K562 (cell line): ENCODE results near the gene PSG1. TPM values are rescaled to one million over a fixed set of nuclear protein-coding genes. Genes with fewer than 3 reads are reported as not detected.

Experiments used
- ATAC-seq: fragments of 200-7000 bp; cut with Tn5 transposase; 3 replicates; pipeline ENCODE4 v1.9.1; 2020; ENCODE audit warnings: moderate library complexity
- Bru-seq: library from RNA; stranded (reverse); fragments of 400-500 nt; gene quantifications from one replicate; lab custom pipeline; 2021; lab: Mats Ljungman, UMichigan
- BruChase-seq, 2 experiments: library from RNA; stranded (reverse); fragments of 400-500 nt; gene quantifications; one replicate each; lab custom pipeline; 2021; lab: Mats Ljungman, UMichigan
- BruUV-seq: library from RNA; stranded (reverse); fragments of 400-500 nt; replicated peaks from 2 replicates; lab custom pipeline; 2021; lab: Mats Ljungman, UMichigan
- CTCF ChIA-PET: fragments of 300-600 bp; formaldehyde crosslinking; extraction: SDS; loops from one replicate; lab custom pipeline; 2021; ENCODE audit warnings: low intra/inter-chr PET ratio; lab: Yijun Ruan, JAX
- POLR2A ChIA-PET: fragments of 300-600, 350-650 bp; sonication (Branson Sonifier 250); formaldehyde crosslinking; extraction: SDS; loops from one replicate; lab custom pipeline; 2021; ENCODE audit warnings: antibody characterized with exemption, inconsistent platforms; lab: Yijun Ruan, JAX
- DNase-seq, 4 experiments: peaks; one replicate each; pipeline versions ENCODE4 v3.0.0 to v3.0.0-alpha.2; 2011 to 2018; ENCODE audit warnings: low spot score in 3 of 4, mixed read lengths in 3 of 4; ENCODE audit errors: extremely low read depth in 1 of 4
- FAIRE-seq: peaks from 2 replicates; lab custom pipeline; 2011; peaks lifted over from hg19 to GRCh38; lab: Jason Lieb, UNC
- H2AFZ ChIP-seq: 2 replicates; pipeline ENCODE4 v1.6.0; 2011; ENCODE audit warnings: low read depth, low read length, control low read depth, inconsistent platforms
- H3K27ac ChIP-seq: fragments of 200-600 bp; 3 replicates; pipeline ENCODE4 v1.8.0; 2011; ENCODE audit warnings: low read depth, mild to moderate bottlenecking, control low read depth, inconsistent platforms, low read length, moderate library complexity, mixed read lengths; ENCODE audit errors: extremely low read depth
- H3K27me3 ChIP-seq, 2 experiments: fragments of 300-600 bp in 1 of 2; 2 replicates in 1 of 2; 3 replicates in 1 of 2; pipeline versions ENCODE4 v1.6.0 to v1.8.0; 2011; ENCODE audit warnings: inconsistent platforms in 2 of 2, low read length in 2 of 2, mild to moderate bottlenecking in 1 of 2, mixed read lengths in 1 of 2, moderate library complexity in 1 of 2; ENCODE audit not compliant: control insufficient read depth in 2 of 2, insufficient read depth in 2 of 2
- H3K36me3 ChIP-seq: fragments of 300-600 bp; 3 replicates; pipeline ENCODE4 v1.8.0; 2011; ENCODE audit warnings: mild to moderate bottlenecking, low read length, inconsistent platforms; ENCODE audit not compliant: control insufficient read depth, insufficient read depth
- H3K4me1 ChIP-seq, 2 experiments: fragments of 200-600 bp in 1 of 2; replicated peaks in 1 of 2; 2 replicates in 1 of 2; 3 replicates in 1 of 2; pipeline versions ENCODE4 v1.5.1 to v1.8.0; 2011; ENCODE audit warnings: inconsistent platforms in 2 of 2, low read length in 2 of 2, mild to moderate bottlenecking in 1 of 2, mixed read lengths in 1 of 2, moderate library complexity in 1 of 2; ENCODE audit not compliant: control insufficient read depth in 2 of 2, insufficient read depth in 2 of 2
- H3K4me2 ChIP-seq: 2 replicates; pipeline ENCODE4 v1.6.1; 2011; ENCODE audit warnings: low read length, control low read depth, inconsistent platforms, mixed read lengths; ENCODE audit not compliant: insufficient read depth
- H3K4me3 ChIP-seq: fragments of 200-600 bp; sonication (generic), shearing (Covaris generic); 2 replicates; pipeline ENCODE4 v1.5.1; 2016; ENCODE audit warnings: control low read depth, inconsistent platforms
- H3K79me2 ChIP-seq: fragments of 200-600 bp; 3 replicates; pipeline ENCODE4 v1.8.0; 2011; ENCODE audit warnings: low read length, inconsistent platforms; ENCODE audit not compliant: control insufficient read depth, insufficient read depth
- H3K9ac ChIP-seq, 2 experiments: 2 replicates each; pipeline versions ENCODE4 v1.6.0 to v1.6.1; 2011; ENCODE audit warnings: low read depth in 2 of 2, low read length in 2 of 2, control low read depth in 1 of 2, inconsistent platforms in 1 of 2, mild to moderate bottlenecking in 1 of 2, mixed read lengths in 1 of 2; ENCODE audit not compliant: insufficient read depth in 1 of 2
- H3K9me1 ChIP-seq: one replicate; pipeline ENCODE4 v1.6.0; 2011; ENCODE audit warnings: inconsistent platforms, mild to moderate bottlenecking, low read length, moderate library complexity; ENCODE audit not compliant: control insufficient read depth, insufficient read depth
- H3K9me3 ChIP-seq: replicated peaks from 2 replicates; pipeline ENCODE4 v1.5.1; 2011; ENCODE audit warnings: low read depth, low read length, inconsistent platforms; ENCODE audit not compliant: control insufficient read depth, insufficient read depth
- H4K20me1 ChIP-seq: replicated peaks from 2 replicates; pipeline ENCODE4 v1.6.1; 2011; ENCODE audit warnings: low read length, inconsistent platforms, mixed read lengths; ENCODE audit not compliant: control insufficient read depth, insufficient read depth
- CHD4 ChIP-seq: fragments of 200-600 bp; sonication (generic); IDR thresholded peaks from 3 replicates; pipeline ENCODE4 v1.6.1; 2012; ENCODE audit warnings: low read depth, mild to moderate bottlenecking, mixed read lengths, low read length, inconsistent platforms; ENCODE audit not compliant: insufficient read depth, insufficient replicate concordance, poor library complexity, severe bottlenecking
- EHMT2 ChIP-seq: fragments of 450-650 bp; IDR thresholded peaks from 2 replicates; pipeline ENCODE4 v1.6.1; 2018; ENCODE audit warnings: antibody characterized with exemption
- LARP7 ChIP-seq: fragments of 450-650 bp; IDR thresholded peaks from 2 replicates; pipeline ENCODE4 v1.6.1; 2016
- NR3C1 ChIP-seq: sonication (generic); formaldehyde crosslinking; IDR thresholded peaks from 2 replicates; pipeline ENCODE4 v1.8.1; 2022; ENCODE audit warnings: missing genetic modification reagents
- PRMT5 ChIP-seq: sonication (generic); formaldehyde crosslinking; IDR thresholded peaks from 2 replicates; pipeline ENCODE4 v1.5.0; 2020; ENCODE audit warnings: missing genetic modification reagents
- PTTG1 ChIP-seq: fragments of 450-650 bp; IDR thresholded peaks from 2 replicates; pipeline ENCODE4 v1.6.1; 2016; ENCODE audit warnings: low read depth, mild to moderate bottlenecking, missing genetic modification characterization, missing compliant biosample characterization
- SIRT6 ChIP-seq: IDR thresholded peaks from one replicate; pipeline ENCODE4 v1.6.1; 2012; ENCODE audit warnings: low read depth, mild to moderate bottlenecking, control low read depth, inconsistent platforms, low read length, moderate library complexity
- SLC30A9 ChIP-seq: fragments of 250-450 bp; sonication (Bioruptor Pico); IDR thresholded peaks from 2 replicates; pipeline ENCODE4 v1.8.0; 2022; ENCODE audit warnings: mild to moderate bottlenecking, moderate library complexity
- SREBF1 ChIP-seq: fragments of 150-350 bp; IDR thresholded peaks from 2 replicates; pipeline ENCODE4 v1.6.1; 2014; ENCODE audit warnings: antibody characterized with exemption, low read depth, low read length, borderline replicate concordance
- SRSF3 ChIP-seq: fragments of 200-400 bp; formaldehyde crosslinking; IDR thresholded peaks from 2 replicates; pipeline ENCODE4 v1.6.1; 2016; ENCODE audit warnings: mild to moderate bottlenecking, low read length, moderate library complexity; ENCODE audit not compliant: insufficient read depth
- TOE1 ChIP-seq, 2 experiments: fragments of 450-650 bp in 1 of 2; sonication (generic) in 1 of 2; formaldehyde crosslinking in 1 of 2; IDR thresholded peaks; 2 replicates each; pipeline versions ENCODE4 v1.7.1 to v1.8.0; 2016 to 2022; ENCODE audit warnings: borderline replicate concordance in 2 of 2, mild to moderate bottlenecking in 2 of 2, antibody characterized with exemption in 1 of 2, inconsistent platforms in 1 of 2, low read depth in 1 of 2, missing genetic modification reagents in 1 of 2, moderate library complexity in 1 of 2
- ZNF23 ChIP-seq: fragments of 250-450 bp; sonication (Bioruptor Pico); IDR thresholded peaks from 2 replicates; pipeline ENCODE4 v1.4.0; 2020; ENCODE audit warnings: mild to moderate bottlenecking
- ZNF282 ChIP-seq: sonication (generic); formaldehyde crosslinking; IDR thresholded peaks from 2 replicates; pipeline ENCODE4 v1.8.1; 2023; ENCODE audit warnings: missing genetic modification reagents
- ZNF311 ChIP-seq: fragments of 250-450 bp; sonication (Bioruptor Pico); IDR thresholded peaks from 2 replicates; pipeline ENCODE4 v1.4.0; 2020; ENCODE audit warnings: mild to moderate bottlenecking, moderate library complexity
- WGBS: fragments of 100-300 bp; shearing (Covaris generic); methylation state at CpG from one replicate; pipeline ENCODE4 v1.1.6; 2016; ENCODE audit warnings: low coverage, mixed read lengths; ENCODE audit not compliant: insufficient coverage; ENCODE audit errors: missing lambda C conversion rate; 5-methylcytosine and 5-hydroxymethylcytosine counted together
- in situ Hi-C: fragments of 300-500 bp; cut with MboI; formaldehyde crosslinking; loops from 4 replicates; pipeline ENCODE4 v1.15.0; 2018; ENCODE audit warnings: inconsistent platforms, mixed read lengths
- intact Hi-C: fragments of 100-400 bp; cut with micrococcal nuclease; formaldehyde crosslinking; loops from 2 replicates; pipeline ENCODE4 v1.14.2; 2022
- long read RNA-seq, 3 experiments: library from polyadenylated mRNA in 2 of 3; library from RNA in 1 of 3; unstranded in 2 of 3; stranded (forward) in 1 of 3; transcript quantifications; one replicate each; pipeline ENCODE4 v2.0.0, GENCODE V29; 2019 to 2022
- polyA minus RNA-seq, 3 experiments: library from RNA; depleted of rRNA, polyadenylated mRNA; stranded (reverse); fragments of >200 nt; gene quantifications; 2 replicates each; pipeline ENCODE4 v1.2.3, GENCODE V29; 2011
- polyA plus RNA-seq, 8 experiments: library from polyadenylated mRNA; depleted of rRNA in 4 of 8; stranded (reverse) in 5 of 8; unstranded in 3 of 8; fragments of >200 nt; fragmentation: Nextera tagmentation in 2 of 8; fragmentation: Illumina TruSeq in 1 of 8; extraction: Ambion mirVana in 2 of 8; extraction: Trizol in 1 of 8; gene quantifications; 2 replicates each; pipeline versions ENCODE4 v1.2.1 to v1.2.3, GENCODE V29; 2011 to 2014; ENCODE audit warnings: inconsistent platforms in 1 of 8, missing spikeins in 1 of 8
- total RNA-seq, 7 experiments: library from RNA; depleted of rRNA in 6 of 7; stranded (reverse); fragments of >200 nt in 6 of 7; fragmentation: Illumina TruSeq in 2 of 7; extraction: Trizol in 2 of 7; gene quantifications; 2 replicates each; pipeline versions ENCODE4 v1.2.1 to v1.2.3, GENCODE V29; 2011 to 2021; ENCODE audit warnings: low replicate concordance in 1 of 7
- TF ChIP-seq, protein P1 (sequence below): fragments of 250-450 bp; sonication (Bioruptor Pico); IDR thresholded peaks from 2 replicates; pipeline ENCODE4 v1.4.0; 2020

Gene PSG1
- total RNA-seq (2011; cell fraction: chromatin; rRNA removed; ENCODE audit: low replicate concordance) = not detected in 2 replicates
- total RNA-seq (2011; cell fraction: nucleolus; rRNA removed) = not detected in 2 replicates
- not detected in 2 replicates for total RNA-seq (2011; cell fraction: nucleoplasm; rRNA removed)
- total RNA-seq (2014; rRNA removed) = not detected in 2 replicates
- total RNA-seq (2014; rRNA removed; fragmentation: Illumina TruSeq; extraction: Trizol) = not detected in 2 replicates
- not detected in 2 replicates for total RNA-seq (2015; rRNA removed; fragmentation: Illumina TruSeq; extraction: Trizol)
- not detected in 2 replicates for total RNA-seq (2021)
- not detected in 2 replicates for polyA plus RNA-seq (2011; rRNA removed)
- not detected in 2 replicates for polyA plus RNA-seq (2011; cell fraction: cytosol; rRNA removed)
- not detected in 2 replicates for polyA plus RNA-seq (2011; cell fraction: nucleus; rRNA removed)
- polyA plus RNA-seq (2012) = not detected in 2 replicates
- not detected in 2 replicates for polyA plus RNA-seq (2014; fragmentation: Illumina TruSeq; extraction: Trizol)
- polyA plus RNA-seq (2014; fragmentation: Nextera tagmentation; extraction: Ambion mirVana) = not detected
- polyA plus RNA-seq (2014; rRNA removed) = not detected in 2 replicates
- not detected in 2 replicates for polyA minus RNA-seq (2011; rRNA and poly(A)+ RNA removed)
- not detected in 2 replicates for polyA minus RNA-seq (2011; cell fraction: cytosol; rRNA and poly(A)+ RNA removed)
- not detected in 2 replicates for polyA minus RNA-seq (2011; cell fraction: nucleus; rRNA and poly(A)+ RNA removed)
- Bru-seq, nascent RNA = not detected
- BruChase-seq, experiment 1, labeled RNA remaining after a 2-hour chase = not detected
- not detected for BruChase-seq, experiment 2, labeled RNA remaining after a 6-hour chase
- long read RNA-seq, experiment 1 = 0 reads
- long read RNA-seq, experiment 2 = 0 reads
- long read RNA-seq, experiment 3 = 0 reads

DNA sequence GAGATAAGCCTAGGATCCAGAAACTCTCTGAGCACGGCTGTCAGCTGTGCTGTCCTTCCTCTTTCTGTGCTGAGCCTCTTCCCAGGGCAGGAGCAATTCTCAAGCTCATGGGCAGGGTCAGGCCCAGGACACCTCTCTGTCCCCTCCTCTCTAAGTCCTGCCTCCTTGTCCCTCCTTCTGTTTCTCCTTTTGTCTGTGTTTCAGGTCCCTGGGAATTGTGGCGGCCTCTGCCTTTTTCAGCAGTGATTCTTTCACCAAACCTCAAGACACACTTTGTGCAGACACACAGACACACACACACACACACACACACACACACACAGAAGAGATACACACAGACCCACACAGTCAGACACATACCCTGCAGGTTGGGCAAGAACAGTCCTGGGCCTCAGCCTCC, at the start of gene PSG1:
Gene PSG1 (minus strand): TSS at position 101 of the 400 bp plus-strand sequence. CDS start 132 bp downstream, outside the sequence.
- Histone ChIP-seq H3K36me3 (no peaks in the 10 kb centered on the region), H3K9me3 (no peaks in the 10 kb centered on the region), H3K4me3 (no peak within 1 kb of the TSS), H3K4me2 (no peak within 1 kb of the TSS), H3K27ac (no peak within 1 kb of the TSS), H3K9me1 (no peaks in the 10 kb centered on the region), H3K9ac (no peak within 1 kb of the TSS), H3K27me3 (no peaks in the 10 kb centered on the region), H3K79me2 (no peaks in the 10 kb centered on the region), H2AFZ (no peak within 1 kb of the TSS), H3K4me1 (no peaks in the 10 kb centered on the region), H4K20me1 (no peaks in the 10 kb centered on the region)
- ChIA-PET CTCF (no interaction called here), POLR2A (no interaction called here)
- BruUV-seq = no TSS peak
- no peak for DNase-seq
- no peak for ATAC-seq
- FAIRE-seq = no peak
- WGBS = 0% methylated on average over 1 of the region's 2 CpGs
- intact Hi-C loops = loop anchor here (10.0 kb wide), 1 partner anchor 85 kb away; no protein-coding TSS in a partner anchor
- in situ Hi-C loops = no loop called here
- no peak for TF ChIP-seq SRSF3
- TF ChIP-seq SREBF1 = no peak
- TF ChIP-seq LARP7 = no peak
- TF ChIP-seq SLC30A9 (CRISPR knock-in tag) = no peak
- no peak for TF ChIP-seq ZNF311 (CRISPR knock-in tag)
- TF ChIP-seq, protein P1, sequence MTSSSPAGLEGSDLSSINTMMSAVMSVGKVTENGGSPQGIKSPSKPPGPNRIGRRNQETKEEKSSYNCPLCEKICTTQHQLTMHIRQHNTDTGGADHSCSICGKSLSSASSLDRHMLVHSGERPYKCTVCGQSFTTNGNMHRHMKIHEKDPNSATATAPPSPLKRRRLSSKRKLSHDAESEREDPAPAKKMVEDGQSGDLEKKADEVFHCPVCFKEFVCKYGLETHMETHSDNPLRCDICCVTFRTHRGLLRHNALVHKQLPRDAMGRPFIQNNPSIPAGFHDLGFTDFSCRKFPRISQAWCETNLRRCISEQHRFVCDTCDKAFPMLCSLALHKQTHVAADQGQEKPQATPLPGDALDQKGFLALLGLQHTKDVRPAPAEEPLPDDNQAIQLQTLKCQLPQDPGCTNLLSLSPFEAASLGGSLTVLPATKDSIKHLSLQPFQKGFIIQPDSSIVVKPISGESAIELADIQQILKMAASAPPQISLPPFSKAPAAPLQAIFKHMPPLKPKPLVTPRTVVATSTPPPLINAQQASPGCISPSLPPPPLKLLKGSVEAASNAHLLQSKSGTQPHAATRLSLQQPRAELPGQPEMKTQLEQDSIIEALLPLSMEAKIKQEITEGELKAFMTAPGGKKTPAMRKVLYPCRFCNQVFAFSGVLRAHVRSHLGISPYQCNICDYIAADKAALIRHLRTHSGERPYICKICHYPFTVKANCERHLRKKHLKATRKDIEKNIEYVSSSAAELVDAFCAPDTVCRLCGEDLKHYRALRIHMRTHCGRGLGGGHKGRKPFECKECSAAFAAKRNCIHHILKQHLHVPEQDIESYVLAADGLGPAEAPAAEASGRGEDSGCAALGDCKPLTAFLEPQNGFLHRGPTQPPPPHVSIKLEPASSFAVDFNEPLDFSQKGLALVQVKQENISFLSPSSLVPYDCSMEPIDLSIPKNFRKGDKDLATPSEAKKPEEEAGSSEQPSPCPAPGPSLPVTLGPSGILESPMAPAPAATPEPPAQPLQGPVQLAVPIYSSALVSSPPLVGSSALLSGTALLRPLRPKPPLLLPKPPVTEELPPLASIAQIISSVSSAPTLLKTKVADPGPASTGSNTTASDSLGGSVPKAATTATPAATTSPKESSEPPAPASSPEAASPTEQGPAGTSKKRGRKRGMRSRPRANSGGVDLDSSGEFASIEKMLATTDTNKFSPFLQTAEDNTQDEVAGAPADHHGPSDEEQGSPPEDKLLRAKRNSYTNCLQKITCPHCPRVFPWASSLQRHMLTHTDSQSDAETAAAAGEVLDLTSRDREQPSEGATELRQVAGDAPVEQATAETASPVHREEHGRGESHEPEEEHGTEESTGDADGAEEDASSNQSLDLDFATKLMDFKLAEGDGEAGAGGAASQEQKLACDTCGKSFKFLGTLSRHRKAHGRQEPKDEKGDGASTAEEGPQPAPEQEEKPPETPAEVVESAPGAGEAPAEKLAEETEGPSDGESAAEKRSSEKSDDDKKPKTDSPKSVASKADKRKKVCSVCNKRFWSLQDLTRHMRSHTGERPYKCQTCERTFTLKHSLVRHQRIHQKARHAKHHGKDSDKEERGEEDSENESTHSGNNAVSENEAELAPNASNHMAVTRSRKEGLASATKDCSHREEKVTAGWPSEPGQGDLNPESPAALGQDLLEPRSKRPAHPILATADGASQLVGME (CRISPR knock-in tag) = no peak
- TF ChIP-seq PTTG1 (tag) = no peak
- no peak for TF ChIP-seq PRMT5 (CRISPR knock-in tag)
- no peak for TF ChIP-seq EHMT2
- TF ChIP-seq NR3C1 = no peak
- no peak for TF ChIP-seq SIRT6
- TF ChIP-seq CHD4 = no peak
- TF ChIP-seq TOE1 (IDR thresholded peaks at IDR 0.05; ENCODE audit: borderline replicate concordance) = no peak
- no peak for TF ChIP-seq TOE1 (CRISPR knock-in tag; IDR thresholded peaks at IDR 0.05; ENCODE audit: borderline replicate concordance, low read depth)
- no peak for TF ChIP-seq ZNF23 (CRISPR knock-in tag)
- no peak for TF ChIP-seq ZNF282 (CRISPR knock-in tag)
